Erythroblast (primary cell): ENCODE data around the gene GTPBP3.

Experiments used
- GATA1 ChIP-seq: IDR thresholded peaks from 2 replicates; pipeline ENCODE4 v1.6.1; 2011; ENCODE audit warnings: low read depth, mild to moderate bottlenecking, control low read depth, low read length, moderate library complexity
- POLR2A ChIP-seq: IDR thresholded peaks from 2 replicates; pipeline ENCODE4 v1.6.1; 2011; ENCODE audit warnings: mild to moderate bottlenecking, low read length

DNA sequence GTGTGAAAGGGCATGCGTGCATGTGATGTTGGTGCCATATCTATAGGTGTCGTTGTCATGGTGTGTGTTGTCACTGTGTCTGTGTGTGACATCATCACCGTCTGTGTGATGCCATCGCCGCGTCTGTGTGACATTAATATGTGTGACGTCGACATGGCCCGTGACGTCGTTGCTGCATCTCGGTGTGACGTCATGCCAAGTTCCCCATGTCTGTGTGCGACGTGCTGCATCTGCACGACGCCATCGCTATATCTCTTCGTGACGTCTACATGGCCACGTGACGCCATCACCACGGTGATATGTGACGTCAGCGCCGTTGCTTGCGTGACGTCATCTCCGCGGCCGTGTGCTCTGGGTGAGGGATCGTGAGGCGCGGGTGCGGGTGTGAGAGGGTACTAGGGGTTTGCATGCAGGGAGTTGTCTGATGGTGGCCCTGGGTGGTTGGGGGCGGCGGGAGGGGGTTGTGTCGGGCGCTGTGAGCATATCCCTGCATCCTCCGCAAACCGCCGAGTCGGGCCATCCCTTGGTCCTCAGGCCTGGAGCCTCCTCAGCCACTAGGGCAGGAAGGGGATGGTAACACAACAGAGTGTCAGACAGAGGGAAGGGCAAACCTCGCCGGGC, 14.6 kb downstream of the GTPBP3 start:
- TF ChIP-seq POLR2A (no peak), GATA1 (no peak)
